K562 (cell line): ENCODE measurements around the gene ANKRD13B. TPM values are rescaled to one million over a fixed set of nuclear protein-coding genes. Genes with fewer than 3 reads are reported as not detected.
A peak's percentile ranks its signal among the peaks of the same experiment; 100 is the strongest.

ENCODE experiments used
- BDP1 ChIP-seq: IDR thresholded peaks from 3 replicates; pipeline ENCODE4 v1.6.1; 2011; ENCODE audit not compliant: insufficient read length, insufficient read depth
- CXXC5 ChIP-seq: fragments of 250-450 bp; sonication (Bioruptor Pico); IDR thresholded peaks from 2 replicates; pipeline ENCODE4 v1.8.0; 2022; ENCODE audit warnings: inconsistent platforms, mild to moderate bottlenecking, moderate library complexity
- MCM7 ChIP-seq, 2 experiments: fragments of 450-650 bp; IDR thresholded peaks; 2 replicates each; pipeline ENCODE4 v1.6.1; 2016 to 2018
- MYBL2 ChIP-seq, 2 experiments: fragments of 450-650 bp in 1 of 2; sonication (generic) in 1 of 2; formaldehyde crosslinking in 1 of 2; IDR thresholded peaks; 2 replicates each; pipeline versions ENCODE4 v1.6.1 to v1.8.1; 2017 to 2022; ENCODE audit warnings: borderline replicate concordance in 1 of 2, inconsistent platforms in 1 of 2, low read depth in 1 of 2, mild to moderate bottlenecking in 1 of 2, missing genetic modification reagents in 1 of 2, moderate library complexity in 1 of 2
- NCOA6 ChIP-seq: fragments of 450-650 bp; IDR thresholded peaks from 2 replicates; pipeline ENCODE4 v1.6.1; 2017; ENCODE audit warnings: mild to moderate bottlenecking
- NFE2 ChIP-seq: IDR thresholded peaks from 2 replicates; pipeline ENCODE4 v1.6.1; 2014; ENCODE audit warnings: antibody characterized with exemption, low read depth
- NR2C2 ChIP-seq, 2 experiments: fragments of 200-800 bp in 1 of 2; sonication (Bioruptor generic) in 1 of 2; sonication (generic) in 1 of 2; formaldehyde crosslinking in 1 of 2; IDR thresholded peaks; 2 replicates each; pipeline versions ENCODE4 v1.6.1 to v1.8.0; 2016 to 2022; ENCODE audit warnings: mild to moderate bottlenecking in 1 of 2, missing compliant biosample characterization in 1 of 2, missing genetic modification characterization in 1 of 2, missing genetic modification reagents in 1 of 2
- POLR2AphosphoS2 ChIP-seq: IDR thresholded peaks from 2 replicates; pipeline ENCODE4 v1.6.1; 2012; ENCODE audit warnings: low read length, improper control_type of control experiment
- POLR3G ChIP-seq: IDR thresholded peaks from 2 replicates; pipeline ENCODE4 v1.6.1; 2011; ENCODE audit not compliant: insufficient read length, insufficient replicate concordance; ENCODE audit errors: extremely low read depth
- PPARD ChIP-seq: fragments of 250-450 bp; sonication (Bioruptor Pico); IDR thresholded peaks from 2 replicates; pipeline ENCODE4 v1.8.0; 2022; ENCODE audit warnings: inconsistent platforms, mild to moderate bottlenecking, moderate library complexity
- U2AF1 ChIP-seq: fragments of 200-400 bp; formaldehyde crosslinking; optimal IDR thresholded peaks from 2 replicates; pipeline ENCODE3; 2017; ENCODE audit warnings: mild to moderate bottlenecking, low read depth, low read length, moderate library complexity
- ZNF639 ChIP-seq, 2 experiments: fragments of 200-800 bp in 1 of 2; sonication (Bioruptor generic) in 1 of 2; sonication (generic) in 1 of 2; formaldehyde crosslinking in 1 of 2; IDR thresholded peaks in 1 of 2; conservative IDR thresholded peaks in 1 of 2; 2 replicates each; pipeline versions ENCODE4 v1.5.0 to v1.6.1; 2016 to 2020; ENCODE audit warnings: missing compliant biosample characterization in 1 of 2, missing genetic modification characterization in 1 of 2, missing genetic modification reagents in 1 of 2
- polyA plus RNA-seq, 8 experiments: library from polyadenylated mRNA; depleted of rRNA in 4 of 8; stranded (reverse) in 5 of 8; unstranded in 3 of 8; fragments of >200 nt; fragmentation: Nextera tagmentation in 2 of 8; fragmentation: Illumina TruSeq in 1 of 8; extraction: Ambion mirVana in 2 of 8; extraction: Trizol in 1 of 8; gene quantifications; 2 replicates each; pipeline versions ENCODE4 v1.2.1 to v1.2.3, GENCODE V29; 2011 to 2014; ENCODE audit warnings: inconsistent platforms in 1 of 8, missing spikeins in 1 of 8
- total RNA-seq, 7 experiments: library from RNA; depleted of rRNA in 6 of 7; stranded (reverse); fragments of >200 nt in 6 of 7; fragmentation: Illumina TruSeq in 2 of 7; extraction: Trizol in 2 of 7; gene quantifications; 2 replicates each; pipeline versions ENCODE4 v1.2.1 to v1.2.3, GENCODE V29; 2011 to 2021; ENCODE audit warnings: low replicate concordance in 1 of 7
- TF ChIP-seq, protein P1 (sequence below): sonication (generic); formaldehyde crosslinking; IDR thresholded peaks from 2 replicates; pipeline ENCODE4 v1.9.0; 2022; ENCODE audit warnings: mild to moderate bottlenecking, missing genetic modification reagents
- TF ChIP-seq, protein P2 (sequence below): fragments of 250-450 bp; sonication (Bioruptor Pico); IDR thresholded peaks from 2 replicates; pipeline ENCODE4 v1.5.1; 2021; ENCODE audit warnings: mild to moderate bottlenecking
- TF ChIP-seq, protein P3 (sequence below): fragments of 250-450 bp; sonication (Bioruptor Pico); IDR thresholded peaks from 2 replicates; pipeline ENCODE4 v1.4.0; 2020; ENCODE audit warnings: mild to moderate bottlenecking
- TF ChIP-seq, protein P4 (sequence below): sonication (generic); formaldehyde crosslinking; IDR thresholded peaks from 2 replicates; pipeline ENCODE4 v1.8.0; 2023; ENCODE audit warnings: mild to moderate bottlenecking, missing genetic modification reagents
- TF ChIP-seq, protein P5 (sequence below): fragments of 450-650 bp; IDR thresholded peaks from 2 replicates; pipeline ENCODE4 v1.6.1; 2016; ENCODE audit warnings: antibody characterized with exemption

ANKRD13B gene
- total and polyA plus RNA-seq, 9 of the 15 experiments (the other 6 are each of a cell fraction or from before 2014, with no cell fraction given): 0.15 to 28.1 (median 4.6) TPM

DNA sequence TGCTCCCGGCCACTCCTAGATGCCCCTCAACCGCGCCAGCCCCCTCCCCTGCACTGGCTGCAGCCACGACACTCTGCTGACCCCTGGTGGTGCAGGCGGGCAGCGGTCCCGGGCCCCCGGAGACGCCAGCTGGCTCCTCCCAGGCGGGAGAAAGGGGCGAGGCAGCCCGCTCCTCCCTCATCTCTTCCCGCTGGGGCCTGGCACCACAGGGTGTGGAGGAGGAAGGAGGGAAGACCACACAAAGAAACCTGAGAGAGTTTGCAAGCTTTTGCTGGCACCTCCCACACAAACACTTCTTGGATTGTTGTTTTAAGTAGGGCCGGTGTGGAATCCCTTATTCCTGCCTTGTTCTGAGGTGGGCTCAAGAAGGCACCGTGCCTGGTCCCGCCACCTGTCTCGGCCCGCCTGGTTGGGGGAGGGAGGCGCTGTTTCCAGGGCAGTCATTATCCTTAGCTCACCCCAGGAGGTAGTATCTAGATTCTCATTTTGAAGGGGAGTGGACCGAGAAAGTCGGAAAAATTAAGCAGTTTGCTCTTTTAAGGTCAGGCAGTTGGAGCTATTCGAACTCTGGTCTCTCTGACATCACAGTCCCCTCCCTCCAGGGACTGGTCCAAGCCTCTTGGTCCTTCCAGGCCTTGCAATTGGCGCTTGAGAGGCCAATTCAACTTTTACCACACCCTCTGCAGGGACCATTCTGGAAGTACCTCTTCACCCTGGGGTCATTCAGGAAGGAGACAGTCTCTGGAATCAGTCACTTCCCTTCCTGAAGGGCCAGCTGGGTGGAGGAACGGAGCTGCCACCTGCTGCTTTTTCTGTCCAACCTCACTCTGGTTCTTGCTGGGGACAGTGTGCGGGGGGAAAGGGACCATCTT is 959 bp upstream of the ANKRD13B start (continued):
- TF ChIP-seq POLR2AphosphoS2: no peak
- TF ChIP-seq, protein P1, sequence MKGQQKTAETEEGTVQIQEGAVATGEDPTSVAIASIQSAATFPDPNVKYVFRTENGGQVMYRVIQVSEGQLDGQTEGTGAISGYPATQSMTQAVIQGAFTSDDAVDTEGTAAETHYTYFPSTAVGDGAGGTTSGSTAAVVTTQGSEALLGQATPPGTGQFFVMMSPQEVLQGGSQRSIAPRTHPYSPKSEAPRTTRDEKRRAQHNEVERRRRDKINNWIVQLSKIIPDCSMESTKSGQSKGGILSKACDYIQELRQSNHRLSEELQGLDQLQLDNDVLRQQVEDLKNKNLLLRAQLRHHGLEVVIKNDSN: no peak
- TF ChIP-seq POLR3G: no peak
- TF ChIP-seq NCOA6: no peak
- no peak for TF ChIP-seq ZNF639 (CRISPR knock-in tag; conservative IDR thresholded peaks at IDR 0.05 in 1 of 2, IDR thresholded peaks at IDR 0.05 in 1 of 2)
- TF ChIP-seq, protein P2, sequence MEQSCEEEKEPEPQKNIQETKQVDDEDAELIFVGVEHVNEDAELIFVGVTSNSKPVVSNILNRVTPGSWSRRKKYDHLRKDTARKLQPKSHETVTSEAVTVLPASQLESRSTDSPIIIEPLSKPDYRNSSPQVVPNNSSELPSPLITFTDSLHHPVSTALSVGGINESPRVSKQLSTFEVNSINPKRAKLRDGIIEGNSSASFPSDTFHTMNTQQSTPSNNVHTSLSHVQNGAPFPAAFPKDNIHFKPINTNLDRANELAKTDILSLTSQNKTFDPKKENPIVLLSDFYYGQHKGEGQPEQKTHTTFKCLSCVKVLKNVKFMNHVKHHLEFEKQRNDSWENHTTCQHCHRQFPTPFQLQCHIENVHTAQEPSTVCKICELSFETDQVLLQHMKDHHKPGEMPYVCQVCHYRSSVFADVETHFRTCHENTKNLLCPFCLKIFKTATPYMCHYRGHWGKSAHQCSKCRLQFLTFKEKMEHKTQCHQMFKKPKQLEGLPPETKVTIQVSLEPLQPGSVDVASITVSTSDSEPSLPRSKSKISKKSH (CRISPR knock-in tag): no peak
- TF ChIP-seq U2AF1: no peak
- no peak for TF ChIP-seq BDP1
- TF ChIP-seq, protein P3, sequence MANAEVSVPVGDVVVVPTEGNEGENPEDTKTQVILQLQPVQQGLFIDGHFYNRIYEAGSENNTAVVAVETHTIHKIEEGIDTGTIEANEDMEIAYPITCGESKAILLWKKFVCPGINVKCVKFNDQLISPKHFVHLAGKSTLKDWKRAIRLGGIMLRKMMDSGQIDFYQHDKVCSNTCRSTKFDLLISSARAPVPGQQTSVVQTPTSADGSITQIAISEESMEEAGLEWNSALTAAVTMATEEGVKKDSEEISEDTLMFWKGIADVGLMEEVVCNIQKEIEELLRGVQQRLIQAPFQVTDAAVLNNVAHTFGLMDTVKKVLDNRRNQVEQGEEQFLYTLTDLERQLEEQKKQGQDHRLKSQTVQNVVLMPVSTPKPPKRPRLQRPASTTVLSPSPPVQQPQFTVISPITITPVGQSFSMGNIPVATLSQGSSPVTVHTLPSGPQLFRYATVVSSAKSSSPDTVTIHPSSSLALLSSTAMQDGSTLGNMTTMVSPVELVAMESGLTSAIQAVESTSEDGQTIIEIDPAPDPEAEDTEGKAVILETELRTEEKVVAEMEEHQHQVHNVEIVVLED (CRISPR knock-in tag): no peak; the same call in 1 of the 2 replicates
- TF ChIP-seq, protein P4, sequence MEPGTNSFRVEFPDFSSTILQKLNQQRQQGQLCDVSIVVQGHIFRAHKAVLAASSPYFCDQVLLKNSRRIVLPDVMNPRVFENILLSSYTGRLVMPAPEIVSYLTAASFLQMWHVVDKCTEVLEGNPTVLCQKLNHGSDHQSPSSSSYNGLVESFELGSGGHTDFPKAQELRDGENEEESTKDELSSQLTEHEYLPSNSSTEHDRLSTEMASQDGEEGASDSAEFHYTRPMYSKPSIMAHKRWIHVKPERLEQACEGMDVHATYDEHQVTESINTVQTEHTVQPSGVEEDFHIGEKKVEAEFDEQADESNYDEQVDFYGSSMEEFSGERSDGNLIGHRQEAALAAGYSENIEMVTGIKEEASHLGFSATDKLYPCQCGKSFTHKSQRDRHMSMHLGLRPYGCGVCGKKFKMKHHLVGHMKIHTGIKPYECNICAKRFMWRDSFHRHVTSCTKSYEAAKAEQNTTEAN (CRISPR knock-in tag): no peak
- TF ChIP-seq, protein P5, sequence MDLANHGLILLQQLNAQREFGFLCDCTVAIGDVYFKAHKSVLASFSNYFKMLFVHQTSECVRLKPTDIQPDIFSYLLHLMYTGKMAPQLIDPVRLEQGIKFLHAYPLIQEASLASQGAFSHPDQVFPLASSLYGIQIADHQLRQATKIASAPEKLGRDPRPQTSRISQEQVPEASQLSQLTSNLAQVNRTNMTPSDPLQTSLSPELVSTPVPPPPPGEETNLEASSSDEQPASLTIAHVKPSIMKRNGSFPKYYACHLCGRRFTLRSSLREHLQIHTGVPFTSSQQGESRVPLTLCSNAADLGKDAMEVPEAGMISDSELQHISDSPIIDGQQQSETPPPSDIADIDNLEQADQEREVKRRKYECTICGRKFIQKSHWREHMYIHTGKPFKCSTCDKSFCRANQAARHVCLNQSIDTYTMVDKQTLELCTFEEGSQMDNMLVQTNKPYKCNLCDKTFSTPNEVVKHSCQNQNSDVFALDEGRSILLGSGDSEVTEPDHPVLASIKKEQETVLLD: no peak
- TF ChIP-seq CXXC5 (CRISPR knock-in tag): peak; percentile 58; the same call in 1 of the 2 replicates
- TF ChIP-seq MYBL2 (IDR thresholded peaks at IDR 0.05; ENCODE audit: low read depth): no peak
- no peak for TF ChIP-seq MYBL2 (CRISPR knock-in tag; IDR thresholded peaks at IDR 0.05; ENCODE audit: borderline replicate concordance)
- no peak for TF ChIP-seq MCM7 (IDR thresholded peaks at IDR 0.05)
- TF ChIP-seq NFE2: no peak
- no peak for TF ChIP-seq PPARD (CRISPR knock-in tag)
- TF ChIP-seq NR2C2 (CRISPR knock-in tag; IDR thresholded peaks at IDR 0.05): no peak
- no peak; the same call in 1 of the 2 replicates for TF ChIP-seq NR2C2 (tag; IDR thresholded peaks at IDR 0.05)
